Keratinocyte (primary cell): ENCODE measurements around the gene CISD1. TPM values are rescaled to one million over a fixed set of nuclear protein-coding genes. Genes with fewer than 3 reads are reported as not detected.

ENCODE experiments used
- DNase-seq: peaks from one replicate; pipeline ENCODE4 v3.0.0-alpha.2; 2011; ENCODE audit warnings: low read depth, missing footprints, low spot score
- FAIRE-seq: peaks from 2 replicates; lab custom pipeline; 2011; peaks lifted over from hg19 to GRCh38; lab: Jason Lieb, UNC
- H2AFZ ChIP-seq: 2 replicates; pipeline ENCODE4 v1.6.0; 2012; ENCODE audit warnings: low read length, control low read depth, inconsistent platforms; ENCODE audit not compliant: control insufficient read depth
- H3K27ac ChIP-seq: 2 replicates; pipeline ENCODE4 v1.5.1; 2011; ENCODE audit warnings: low read length; ENCODE audit not compliant: control insufficient read depth, insufficient read depth
- H3K27me3 ChIP-seq: 3 replicates; pipeline ENCODE4 v1.6.0; 2011; ENCODE audit warnings: low read length; ENCODE audit not compliant: control insufficient read depth, insufficient read depth; ENCODE audit errors: extremely low read depth
- H3K36me3 ChIP-seq, 2 experiments: 2 replicates in 1 of 2; 3 replicates in 1 of 2; pipeline ENCODE4 v1.5.1; 2011; ENCODE audit warnings: low read length in 2 of 2, mild to moderate bottlenecking in 1 of 2; ENCODE audit not compliant: control insufficient read depth in 2 of 2, insufficient read depth in 2 of 2; ENCODE audit errors: extremely low read depth in 1 of 2
- H3K4me1 ChIP-seq: 3 replicates; pipeline ENCODE4 v1.5.1; 2011; ENCODE audit warnings: low read length; ENCODE audit not compliant: control insufficient read depth, insufficient read depth; ENCODE audit errors: extremely low read depth
- H3K4me2 ChIP-seq: 3 replicates; pipeline ENCODE4 v1.6.0; 2011; ENCODE audit warnings: low read depth, low read length; ENCODE audit not compliant: control insufficient read depth, insufficient read depth; ENCODE audit errors: extremely low read depth
- H3K4me3 ChIP-seq, 3 experiments: fragments of 200-600 bp in 1 of 3; sonication (generic) in 1 of 3; 2 replicates in 2 of 3; 3 replicates in 1 of 3; pipeline ENCODE4 v1.5.1; 2011 to 2016; ENCODE audit warnings: low read length in 3 of 3, mild to moderate bottlenecking in 3 of 3, control low read depth in 2 of 3, inconsistent platforms in 1 of 3, low read depth in 1 of 3, mixed read lengths in 1 of 3, mixed run types in 1 of 3, moderate library complexity in 1 of 3; ENCODE audit not compliant: control insufficient read depth in 2 of 3, insufficient read depth in 2 of 3; ENCODE audit errors: extremely low read depth in 1 of 3
- H3K79me2 ChIP-seq: 2 replicates; pipeline ENCODE4 v1.6.0; 2012; ENCODE audit warnings: low read length; ENCODE audit not compliant: control insufficient read depth, insufficient read depth
- H3K9ac ChIP-seq: 3 replicates; pipeline ENCODE4 v1.6.0; 2011; ENCODE audit warnings: low read length; ENCODE audit not compliant: control insufficient read depth, insufficient read depth; ENCODE audit errors: extremely low read depth
- H3K9me1 ChIP-seq: 3 replicates; pipeline ENCODE4 v1.6.0; 2011; ENCODE audit warnings: low read length; ENCODE audit not compliant: control insufficient read depth, insufficient read depth; ENCODE audit errors: extremely low read depth
- H3K9me3 ChIP-seq: 2 replicates; pipeline ENCODE4 v1.5.1; 2012; ENCODE audit warnings: low read depth, low read length; ENCODE audit not compliant: control insufficient read depth
- H4K20me1 ChIP-seq: 3 replicates; pipeline ENCODE4 v1.6.0; 2011; ENCODE audit warnings: low read length; ENCODE audit not compliant: control insufficient read depth, insufficient read depth; ENCODE audit errors: extremely low read depth
- CTCF ChIP-seq, 3 experiments: IDR thresholded peaks in 1 of 3; conservative IDR thresholded peaks in 1 of 3; optimal IDR thresholded peaks in 1 of 3; 2 replicates in 2 of 3; 3 replicates in 1 of 3; pipeline versions ENCODE3 to v1.5.1; 2011; ENCODE audit warnings: low read length in 3 of 3, mild to moderate bottlenecking in 3 of 3, moderate library complexity in 2 of 3, control low read depth in 1 of 3, inconsistent platforms in 1 of 3; ENCODE audit not compliant: insufficient read depth in 2 of 3; ENCODE audit errors: extremely low read depth in 1 of 3
- EZH2 ChIP-seq: IDR thresholded peaks from one replicate; pipeline ENCODE4 v1.6.1; 2012; ENCODE audit warnings: inconsistent platforms, mild to moderate bottlenecking, low read length, moderate library complexity
- dilution Hi-C: fragments of 300-500 bp; cut with MboI; formaldehyde crosslinking; loops from one replicate; pipeline ENCODE4 v1.7.0; 2020; ENCODE audit warnings: low sequenced_read_pairs; ENCODE audit not compliant: extremely low pct_ligation_motif_present
- polyA plus RNA-seq, 5 experiments: library from polyadenylated mRNA; depleted of rRNA in 3 of 5; stranded (reverse) in 3 of 5; stranded (forward) in 1 of 5; unstranded in 1 of 5; fragments of >200 nt; gene quantifications; 1 replicate in 1 of 5; 2 replicates in 3 of 5; 3 replicates in 1 of 5; pipeline versions ENCODE4 v1.2.1 to v1.2.3, GENCODE V29; 2011 to 2012; ENCODE audit warnings: missing spikeins in 2 of 5, low read depth in 1 of 5, low replicate concordance in 1 of 5

CISD1 gene
- polyA plus RNA-seq, 1 donor (not counting 4 experiments of a cell fraction or from before 2014, with no cell fraction given), result 81.7 TPM

- no peaks in the 10 kb centered on the region for H3K9me3 ChIP-seq
Measured at GRCh38 chr10:58326967-58327381, 58.0 kb downstream of the CISD1 start.

GRCh38 chr10:58328233-58328632 lies 59.3 kb downstream of the CISD1 start:
- H3K9me1 ChIP-seq, result no peaks in the 10 kb centered on the region
- H3K4me3 ChIP-seq, result no peak overlapping the region
- H2AFZ ChIP-seq, result no peak overlapping the region
- H3K9ac ChIP-seq, result no peak overlapping the region
- DNase-seq, result no peak
- peaks cover 2% of the 10 kb centered on the region for H3K4me1 ChIP-seq
- no peak for FAIRE-seq
- dilution Hi-C loops, result no loop called here
- H3K4me2 ChIP-seq, result no peak overlapping the region
- H4K20me1 ChIP-seq, result no peaks in the 10 kb centered on the region
- H3K27me3 ChIP-seq, result no peaks in the 10 kb centered on the region
- H3K79me2 ChIP-seq, result no peaks in the 10 kb centered on the region
- H3K9me3 ChIP-seq, result no peaks in the 10 kb centered on the region
- no peak for TF ChIP-seq EZH2
- no peak for TF ChIP-seq CTCF (optimal IDR thresholded peaks at IDR 0.05 in 1 of 3, IDR thresholded peaks at IDR 0.05 in 1 of 3, conservative IDR thresholded peaks at IDR 0.05 in 1 of 3; ENCODE audit: extremely low read depth in 1 of 3, insufficient read depth in 2 of 3, low read length in 3 of 3)
- no peak overlapping the region for H3K27ac ChIP-seq
- no peaks in the 10 kb centered on the region for H3K36me3 ChIP-seq

More at GRCh38 chr10:58326967-58327381, 58.0 kb downstream of the CISD1 start:
- Histone ChIP-seq H3K27ac (no peak overlapping the region), H3K4me3 (peak overlapping the region in 1 of 3 experiments; percentile 46), H3K27me3 (no peaks in the 10 kb centered on the region), H3K4me2 (peak overlapping the region; percentile 74), H3K36me3 (no peaks in the 10 kb centered on the region), H3K9me1 (no peaks in the 10 kb centered on the region), H3K4me1 (peaks cover 2% of the 10 kb centered on the region), H2AFZ (peak overlapping the region; percentile 65), H3K79me2 (no peaks in the 10 kb centered on the region), H4K20me1 (no peaks in the 10 kb centered on the region), H3K9ac (no peak overlapping the region)
- TF ChIP-seq CTCF (optimal IDR thresholded peaks at IDR 0.05 in 1 of 3, IDR thresholded peaks at IDR 0.05 in 1 of 3, conservative IDR thresholded peaks at IDR 0.05 in 1 of 3; ENCODE audit: extremely low read depth in 1 of 3, insufficient read depth in 2 of 3, low read length in 3 of 3) (no peak), EZH2 (no peak)
- dilution Hi-C loops, result no loop called here
- DNase-seq (peak; percentile 5), FAIRE-seq (no peak)
